22Rv1 (cell line): ENCODE data around the gene IQCB1.

ENCODE experiments used
- CTCF ChIP-seq: fragments of 450-650 bp; IDR thresholded peaks from 2 replicates; pipeline ENCODE4 v1.5.1; 2017; ENCODE audit warnings: mild to moderate bottlenecking
- ZFX ChIP-seq: fragments of 450-650 bp; IDR thresholded peaks from 2 replicates; pipeline ENCODE4 v1.6.1; 2017; ENCODE audit warnings: antibody characterized with exemption, borderline replicate concordance

- TF ChIP-seq CTCF, result no peak
- TF ChIP-seq ZFX, result no peak
Observed at GRCh38 chr3:121748680-121749275, 86.1 kb downstream of the IQCB1 start.
